Erythroblast (primary cell): ENCODE measurements around the gene TTLL5.

Experiments used
- DNase-seq, 2 experiments: peaks; one replicate each; lab custom pipeline; 2025; lab: John Stamatoyannopoulos, UW
- GATA1 ChIP-seq: IDR thresholded peaks from 2 replicates; pipeline ENCODE4 v1.6.1; 2011; ENCODE audit warnings: low read depth, mild to moderate bottlenecking, control low read depth, low read length, moderate library complexity
- POLR2A ChIP-seq: IDR thresholded peaks from 2 replicates; pipeline ENCODE4 v1.6.1; 2011; ENCODE audit warnings: mild to moderate bottlenecking, low read length

The TTLL5 gene

GRCh38 chr14:75803765-75804164, 142.7 kb downstream of the TTLL5 start:
- no peak for DNase-seq
- TF ChIP-seq GATA1 = no peak
- no peak for TF ChIP-seq POLR2A

GRCh38 chr14:75804570-75805275, 143.7 kb downstream of the TTLL5 start:
- DNase-seq = no peak
- no peak for TF ChIP-seq POLR2A
- no peak for TF ChIP-seq GATA1

GRCh38 chr14:75805646-75806045, 144.6 kb downstream of the TTLL5 start:
- TF ChIP-seq POLR2A = no peak
- no peak for TF ChIP-seq GATA1
- DNase-seq = no peak

GRCh38 chr14:75806352-75806832, 145.3 kb downstream of the TTLL5 start:
- DNase-seq = no peak

GRCh38 chr14:75807667-75808360, 146.8 kb downstream of the TTLL5 start:
- DNase-seq = no peak
- TF ChIP-seq POLR2A (no peak), GATA1 (no peak)

More at GRCh38 chr14:75806352-75806832, 145.3 kb downstream of the TTLL5 start:
- TF ChIP-seq GATA1 = no peak
- no peak for TF ChIP-seq POLR2A

- TF ChIP-seq GATA1 = no peak
- TF ChIP-seq POLR2A = no peak
- DNase-seq = peak; percentile 43 to 59
These were observed 150.2 kb downstream of the TTLL5 start for GRCh38 chr14:75811136-75811829.

GRCh38 chr14:75811872-75812499, 150.9 kb downstream of the TTLL5 start:
- DNase-seq = no peak
- no peak for TF ChIP-seq POLR2A
- TF ChIP-seq GATA1 = no peak

GRCh38 chr14:75812622-75813021, 151.6 kb downstream of the TTLL5 start:
- DNase-seq = no peak
- no peak for TF ChIP-seq GATA1
- TF ChIP-seq POLR2A = no peak

- no peak for DNase-seq
- TF ChIP-seq GATA1 (no peak), POLR2A (no peak)
These were observed 159.7 kb downstream of the TTLL5 start for GRCh38 chr14:75820761-75821160.

GRCh38 chr14:75821831-75822521, 160.9 kb downstream of the TTLL5 start:
- DNase-seq = no peak
- TF ChIP-seq GATA1 = no peak
- no peak for TF ChIP-seq POLR2A

GRCh38 chr14:75822522-75823141, 161.6 kb downstream of the TTLL5 start:
- TF ChIP-seq GATA1 = no peak
- no peak for TF ChIP-seq POLR2A
- no peak for DNase-seq

GRCh38 chr14:75823334-75823733, 162.3 kb downstream of the TTLL5 start:
- DNase-seq = no peak

More at GRCh38 chr14:75823334-75823733, 162.3 kb downstream of the TTLL5 start:
- TF ChIP-seq POLR2A (no peak), GATA1 (no peak)
